Muscle of leg (tissue), 11 donors: ENCODE data around the gene MYD88. TPM values are rescaled to one million over a fixed set of nuclear protein-coding genes. Genes with fewer than 3 reads are reported as not detected.
A peak's percentile ranks its signal among the peaks of the same experiment; 100 is the strongest.

ENCODE experiments used
- DNase-seq: peaks from one replicate; pipeline ENCODE4 v3.0.0; 2013
- H3K27ac ChIP-seq: one replicate; pipeline ENCODE4 v1.5.1; 2013; ENCODE audit warnings: mild to moderate bottlenecking, low read length, control low read depth
- H3K27me3 ChIP-seq: one replicate; pipeline ENCODE4 v1.6.1; 2013; ENCODE audit warnings: low read length; ENCODE audit not compliant: control insufficient read depth, insufficient read depth
- H3K36me3 ChIP-seq: one replicate; pipeline ENCODE4 v1.6.1; 2013; ENCODE audit warnings: low read length; ENCODE audit not compliant: control insufficient read depth, insufficient read depth
- H3K4me1 ChIP-seq: one replicate; pipeline ENCODE4 v1.6.1; 2013; ENCODE audit warnings: low read length; ENCODE audit not compliant: control insufficient read depth, insufficient read depth
- H3K4me3 ChIP-seq: one replicate; pipeline ENCODE4 v1.5.1; 2013; ENCODE audit warnings: low read length, control low read depth
- H3K9me3 ChIP-seq: replicated peaks from 2 replicates; pipeline ENCODE4 v1.6.1; 2013; ENCODE audit warnings: low read depth, low read length; ENCODE audit not compliant: control insufficient read depth
- WGBS: methylation state at CpG from one replicate; pipeline ENCODE4 v1.1.5; 2013; ENCODE audit warnings: missing lambda C conversion rate; ENCODE audit not compliant: insufficient coverage; 5-methylcytosine and 5-hydroxymethylcytosine counted together
- polyA plus RNA-seq, 8 donors: library from polyadenylated mRNA; unstranded; fragments of 120-200 nt; gene quantifications; one replicate each; pipeline versions ENCODE4 v1.2.1 to v1.2.3, GENCODE V29; 2013; ENCODE audit warnings: inconsistent platforms in 1 of 8, low replicate concordance in 1 of 8; ENCODE audit not compliant: insufficient read length in 8 of 8, insufficient read depth in 1 of 8
- total RNA-seq: library from RNA; stranded (reverse); fragments of 120-200 nt; gene quantifications from one replicate; pipeline ENCODE4 v1.2.4, GENCODE V29; 2013

The MYD88 gene
- total and polyA plus RNA-seq, 9 donors = 3.9 to 31.2 (median 22.7) TPM

- DNase-seq = no peak
- Histone ChIP-seq H3K36me3 (no peaks in the 10 kb centered on the region), H3K4me3 (no peak overlapping the region), H3K27me3 (peaks cover 2% of the 10 kb centered on the region), H3K9me3 (no peaks in the 10 kb centered on the region), H3K27ac (no peak overlapping the region), H3K4me1 (peaks cover 9% of the 10 kb centered on the region)
- WGBS = 80% methylated on average over 14 of the region's 16 CpGs
Observed at GRCh38 chr3:38111696-38112377, 26.6 kb upstream of the MYD88 start.

DNA sequence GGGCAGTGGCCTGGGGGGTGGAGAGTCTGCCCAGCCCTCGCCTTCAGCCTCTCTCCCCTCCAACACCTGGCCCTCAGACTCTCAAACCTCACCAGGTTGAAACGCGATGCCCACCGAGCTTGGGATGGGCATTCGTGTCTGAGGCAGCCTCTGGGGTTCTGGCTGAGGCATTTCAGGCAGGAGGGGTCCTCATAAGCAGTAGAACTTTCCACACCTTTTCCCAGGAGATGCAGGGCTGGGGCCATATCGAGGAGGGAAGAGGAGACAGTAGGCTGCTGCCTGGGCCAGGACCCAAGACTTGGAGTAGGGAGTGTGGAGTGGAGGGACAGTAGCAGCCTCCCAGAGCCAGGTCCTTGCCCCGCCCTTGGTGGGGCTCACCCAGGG lies 26.1 kb upstream of the MYD88 start:
- no peaks in the 10 kb centered on the region for H3K9me3 ChIP-seq
- no peak overlapping the region for H3K4me3 ChIP-seq
- H3K27me3 ChIP-seq = peaks cover 2% of the 10 kb centered on the region
- H3K27ac ChIP-seq = no peak overlapping the region
- no peaks in the 10 kb centered on the region for H3K36me3 ChIP-seq
- no peak for DNase-seq
- peaks cover 9% of the 10 kb centered on the region for H3K4me1 ChIP-seq
- no CpG with 5 or more reads among the region's 7 CpGs for WGBS

- Histone ChIP-seq H3K36me3 (peaks cover 6% of the 10 kb centered on the region), H3K4me3 (no peak overlapping the region), H3K9me3 (no peaks in the 10 kb centered on the region), H3K27me3 (peaks cover 2% of the 10 kb centered on the region), H3K27ac (no peak overlapping the region), H3K4me1 (peaks cover 9% of the 10 kb centered on the region)
- WGBS = 85% methylated on average over 10 of the region's 13 CpGs
- DNase-seq = no peak
Observed at GRCh38 chr3:38114052-38114874, 24.2 kb upstream of the MYD88 start.

GRCh38 chr3:38114875-38115644 lies 23.4 kb upstream of the MYD88 start:
- Histone ChIP-seq H3K27me3 (peaks cover 2% of the 10 kb centered on the region), H3K36me3 (peaks cover 6% of the 10 kb centered on the region), H3K27ac (no peak overlapping the region), H3K4me3 (no peak overlapping the region), H3K9me3 (no peaks in the 10 kb centered on the region), H3K4me1 (peaks cover 9% of the 10 kb centered on the region)
- WGBS = 70% methylated on average over 11 of the region's 13 CpGs
- DNase-seq = no peak

DNA sequence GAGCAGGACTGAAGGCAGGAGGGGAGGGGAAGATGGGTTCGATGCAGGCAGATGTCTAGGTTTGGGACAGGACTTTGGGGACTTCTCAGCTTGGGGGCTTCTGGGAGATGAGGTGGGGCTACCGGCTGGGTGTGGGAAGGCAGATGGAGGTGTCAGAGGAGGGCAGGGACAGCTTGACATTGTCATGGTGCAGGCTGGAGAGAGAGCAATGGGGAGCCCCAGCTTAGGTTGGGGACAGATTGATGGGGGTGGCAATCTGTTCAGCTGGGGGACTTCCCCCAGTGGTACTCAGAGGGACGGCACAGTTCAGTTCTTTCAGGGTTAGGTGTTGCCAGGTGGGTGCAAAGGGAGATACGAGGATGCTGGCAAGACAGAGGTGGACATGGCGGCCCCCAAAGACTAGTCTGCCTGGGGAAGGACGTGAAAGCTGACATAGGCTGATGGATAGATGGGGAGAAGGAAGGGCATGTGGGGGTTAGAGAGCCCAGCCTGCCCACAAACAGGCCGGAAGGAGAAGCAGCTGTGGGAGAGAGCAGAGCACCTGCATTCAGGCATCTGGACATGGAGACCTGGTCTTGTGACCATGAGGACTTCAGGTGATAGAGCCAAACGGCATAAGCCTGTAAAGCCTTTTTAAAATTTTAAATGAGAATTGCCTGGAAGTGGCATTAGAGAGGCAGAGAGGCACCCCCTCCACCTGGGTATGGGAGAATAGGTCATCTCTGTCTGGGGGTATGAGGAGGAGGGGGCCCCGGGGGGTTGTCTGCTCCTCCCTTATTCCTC lies 22.6 kb upstream of the MYD88 start:
- peaks cover 13% of the 10 kb centered on the region for H3K36me3 ChIP-seq
- no peak overlapping the region for H3K4me3 ChIP-seq
- 70% methylated on average over 7 of the region's 9 CpGs for WGBS

DNA sequence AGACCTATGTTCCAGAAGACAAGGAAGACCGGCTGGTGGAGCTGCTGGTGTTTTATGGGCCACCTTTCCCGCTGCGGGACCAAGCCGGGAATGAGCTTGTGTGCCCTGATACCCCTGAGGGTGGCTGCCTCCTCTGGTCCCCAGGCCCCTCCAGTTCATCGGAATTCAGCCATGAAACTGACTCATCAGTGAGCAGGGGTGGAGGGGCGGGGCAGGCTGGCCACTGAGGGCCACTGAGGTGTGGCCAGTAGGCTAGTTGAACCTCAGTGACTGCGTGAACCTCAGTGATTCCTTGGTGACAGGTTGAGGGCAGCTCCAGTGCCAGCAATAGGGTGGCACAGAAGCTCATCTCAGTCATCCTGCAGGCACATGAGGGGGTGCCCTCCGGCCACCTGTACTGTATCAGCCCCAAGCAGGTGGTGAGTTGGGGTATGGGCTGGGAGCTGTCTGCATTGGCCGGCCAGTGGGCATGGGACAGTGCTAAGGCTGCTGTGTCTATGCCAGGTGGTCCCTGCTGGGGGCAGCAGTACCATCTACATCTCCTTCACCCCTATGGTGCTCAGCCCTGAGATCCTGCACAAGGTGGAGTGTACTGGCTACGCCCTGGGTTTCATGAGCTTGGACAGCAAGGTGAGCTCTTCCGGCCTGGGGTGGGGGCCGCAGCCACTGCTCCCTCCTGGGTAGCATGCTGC lies 21.8 kb upstream of the MYD88 start:
- Histone ChIP-seq H3K36me3 (peaks cover 19% of the 10 kb centered on the region), H3K27me3 (peaks cover 2% of the 10 kb centered on the region), H3K4me3 (no peak overlapping the region), H3K4me1 (peaks cover 9% of the 10 kb centered on the region), H3K27ac (no peak overlapping the region), H3K9me3 (no peaks in the 10 kb centered on the region)
- WGBS = 86% methylated on average over 12 of the region's 12 CpGs
- DNase-seq = no peak

More for the DNA sequence above, 22.6 kb upstream of the MYD88 start:
- DNase-seq = no peak
- no peaks in the 10 kb centered on the region for H3K9me3 ChIP-seq
- H3K4me1 ChIP-seq = peaks cover 9% of the 10 kb centered on the region
- peaks cover 2% of the 10 kb centered on the region for H3K27me3 ChIP-seq
- no peak overlapping the region for H3K27ac ChIP-seq

DNA sequence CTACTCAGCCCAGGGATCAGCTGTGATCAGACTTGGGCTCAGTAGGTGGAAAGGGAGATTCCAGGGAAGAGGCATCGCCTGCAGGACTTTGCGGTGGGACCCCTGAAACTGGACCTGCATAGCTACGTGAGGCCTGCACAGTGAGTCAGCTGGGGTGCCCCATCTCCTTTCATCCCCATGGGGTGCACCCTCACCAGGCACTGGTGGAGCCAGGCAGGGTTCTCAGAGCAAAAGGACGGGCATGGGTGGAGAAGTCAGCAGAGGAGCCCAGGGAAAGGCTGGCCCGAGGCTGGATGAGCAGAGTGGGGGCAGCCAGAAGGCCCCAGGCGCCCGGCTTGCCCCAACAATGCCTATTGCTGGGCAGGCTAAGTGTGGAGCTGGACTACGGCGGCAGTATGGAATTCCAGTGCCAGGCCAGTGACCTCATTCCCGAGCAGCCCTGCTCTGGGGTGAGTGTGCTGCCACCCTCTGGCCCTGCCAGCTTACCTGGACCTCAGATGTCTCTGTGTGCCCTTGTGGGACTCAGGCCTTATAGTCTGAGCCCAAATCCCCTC lies 21.2 kb upstream of the MYD88 start:
- DNase-seq = no peak
- peaks cover 3% of the 10 kb centered on the region for H3K4me1 ChIP-seq

DNA sequence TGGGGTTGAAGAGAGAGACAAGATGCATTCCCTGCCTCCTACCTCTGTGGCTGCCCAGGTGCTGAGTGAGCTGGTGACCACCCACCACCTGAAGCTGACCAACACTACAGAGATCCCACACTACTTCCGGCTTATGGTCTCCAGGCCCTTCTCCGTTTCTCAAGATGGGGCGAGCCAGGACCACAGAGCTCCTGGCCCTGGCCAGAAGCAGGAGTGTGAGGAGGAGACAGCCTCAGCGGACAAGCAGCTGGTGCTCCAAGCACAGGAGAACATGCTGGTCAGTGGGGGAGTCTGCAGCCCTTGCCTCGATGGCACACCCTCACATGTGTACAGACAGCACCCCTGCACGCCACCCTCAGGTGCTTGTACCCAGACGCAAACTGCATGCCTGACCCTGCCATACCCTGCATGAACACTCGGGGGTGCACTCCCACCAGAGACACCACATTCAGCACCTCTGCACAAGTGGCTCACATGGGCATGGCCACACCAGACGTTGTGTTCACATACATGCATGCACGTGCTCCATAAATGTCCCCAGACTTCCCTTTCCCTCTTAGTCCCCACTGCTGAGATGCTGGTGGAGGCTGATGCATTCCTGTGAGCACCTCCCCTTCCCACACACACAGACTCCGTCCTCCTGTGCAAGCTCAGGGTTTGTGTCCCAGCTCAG lies 20.6 kb upstream of the MYD88 start:
- Histone ChIP-seq H3K4me3 (no peak overlapping the region), H3K36me3 (peaks cover 32% of the 10 kb centered on the region), H3K4me1 (no peaks in the 10 kb centered on the region), H3K9me3 (no peaks in the 10 kb centered on the region), H3K27me3 (peaks cover 2% of the 10 kb centered on the region), H3K27ac (no peak overlapping the region)
- peak; percentile 49 for DNase-seq
- 54% methylated on average over 9 of the region's 11 CpGs for WGBS

More for the DNA sequence above, 21.2 kb upstream of the MYD88 start:
- H3K4me3 ChIP-seq = no peak overlapping the region
- no peak overlapping the region for H3K27ac ChIP-seq
- peaks cover 2% of the 10 kb centered on the region for H3K27me3 ChIP-seq
- H3K9me3 ChIP-seq = no peaks in the 10 kb centered on the region
- 80% methylated on average over 7 of the region's 10 CpGs for WGBS
- H3K36me3 ChIP-seq = peaks cover 26% of the 10 kb centered on the region
